SK-N-MC (cell line): ENCODE results near the gene ARHGEF10L.

Source experiments
- EZH2 ChIP-seq: fragments of 200-600 bp; sonication (generic); IDR thresholded peaks from one replicate; pipeline ENCODE4 v1.6.1; 2017; ENCODE audit warnings: antibody characterized with exemption
- POLR2AphosphoS5 ChIP-seq: IDR thresholded peaks from 2 replicates; pipeline ENCODE4 v1.6.1; 2012; ENCODE audit warnings: mild to moderate bottlenecking, low read depth, low read length, borderline replicate concordance

DNA sequence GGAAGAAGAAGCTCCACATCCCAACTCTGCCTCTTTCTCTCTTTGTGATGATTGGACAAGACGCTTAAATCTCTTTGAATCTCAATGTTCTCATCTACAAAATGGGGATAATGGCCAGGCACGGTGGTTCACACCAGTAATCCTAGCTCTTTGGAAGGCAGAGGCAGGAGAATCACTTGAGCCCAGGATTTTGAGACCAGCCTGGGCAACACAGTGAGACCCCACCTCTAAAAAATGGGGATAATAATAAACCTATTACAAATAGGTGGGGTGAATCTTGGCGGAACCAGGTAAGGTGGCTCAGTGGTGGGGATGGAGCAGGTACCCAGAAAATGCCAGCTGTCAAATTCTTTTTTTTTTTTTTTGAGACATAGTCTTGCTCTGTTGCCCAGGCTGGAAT, 29.4 kb upstream of the ARHGEF10L start:
- TF ChIP-seq EZH2 = no peak
- TF ChIP-seq POLR2AphosphoS5 = no peak
